OCI-LY7 (cell line): ENCODE data around the gene CRBN. TPM values are rescaled to one million over a fixed set of nuclear protein-coding genes. Genes with fewer than 3 reads are reported as not detected.

ENCODE experiments used
- BruUV-seq: library from RNA; stranded (reverse); fragments of 400-500 nt; replicated peaks from 2 replicates; lab custom pipeline; 2021; lab: Mats Ljungman, UMichigan
- CTCF ChIA-PET: fragments of 300-600 bp; sonication (Branson Sonifier 250); formaldehyde crosslinking; loops from one replicate; lab custom pipeline; 2022; ENCODE audit warnings: antibody characterized with exemption; ENCODE audit not compliant: unreplicated experiment; lab: Charles Lee
- POLR2A ChIA-PET: fragments of 300-600 bp; sonication (Branson Sonifier 250); formaldehyde crosslinking; loops from one replicate; lab custom pipeline; 2022; ENCODE audit warnings: antibody characterized with exemption; lab: Charles Lee
- DNase-seq: peaks from one replicate; pipeline ENCODE4 v3.0.0-alpha.2; 2015; ENCODE audit warnings: low spot score
- H2AFZ ChIP-seq: fragments of 200-600 bp; sonication (generic), shearing (Covaris generic); 2 replicates; pipeline ENCODE4 v1.6.1; 2014; ENCODE audit warnings: mild to moderate bottlenecking, antibody characterized with exemption, low read length, moderate library complexity
- H3K27ac ChIP-seq: fragments of 200-600 bp; sonication (generic); 2 replicates; pipeline ENCODE4 v1.5.1; 2014; ENCODE audit warnings: mixed run types, low read depth, mild to moderate bottlenecking, moderate library complexity, low read length, inconsistent platforms; ENCODE audit not compliant: poor library complexity, severe bottlenecking
- H3K36me3 ChIP-seq: fragments of 200-600 bp; sonication (generic); 2 replicates; pipeline ENCODE4 v1.6.1; 2014; ENCODE audit warnings: mild to moderate bottlenecking, antibody characterized with exemption, low read length, moderate library complexity, mixed read lengths; ENCODE audit not compliant: insufficient read depth
- H3K4me1 ChIP-seq: fragments of 200-600 bp; sonication (generic); 2 replicates; pipeline ENCODE4 v1.5.1; 2014; ENCODE audit warnings: mild to moderate bottlenecking, low read length; ENCODE audit not compliant: insufficient read depth, poor library complexity, severe bottlenecking
- H3K4me2 ChIP-seq: fragments of 200-600 bp; sonication (generic); 2 replicates; pipeline ENCODE4 v1.6.1; 2014; ENCODE audit warnings: mild to moderate bottlenecking, low read length
- H3K4me3 ChIP-seq: fragments of 200-600 bp; sonication (generic); 2 replicates; pipeline ENCODE4 v1.5.1; 2014; ENCODE audit warnings: mild to moderate bottlenecking, low read depth, low read length; ENCODE audit not compliant: poor library complexity, severe bottlenecking
- H3K79me2 ChIP-seq: fragments of 200-600 bp; sonication (generic); 2 replicates; pipeline ENCODE4 v1.6.1; 2016; ENCODE audit warnings: low read depth, mild to moderate bottlenecking, low read length, moderate library complexity, mixed read lengths; ENCODE audit not compliant: insufficient read depth
- H3K9me2 ChIP-seq: fragments of 200-600 bp; sonication (generic); 2 replicates; pipeline ENCODE4 v1.6.1; 2016; ENCODE audit warnings: mild to moderate bottlenecking, low read length, mixed read lengths; ENCODE audit not compliant: insufficient read depth
- H3K9me3 ChIP-seq: fragments of 200-600 bp; sonication (generic); 2 replicates; pipeline ENCODE4 v1.6.1; 2014; ENCODE audit warnings: mild to moderate bottlenecking, mixed run types, low read length, mixed read lengths
- H4K20me1 ChIP-seq: fragments of 200-600 bp; sonication (generic); 2 replicates; pipeline ENCODE4 v1.6.1; 2014; ENCODE audit warnings: mild to moderate bottlenecking, antibody characterized with exemption, low read length, moderate library complexity, mixed read lengths; ENCODE audit not compliant: insufficient read depth
- CTCF ChIP-seq: fragments of 200-600 bp; sonication (generic); conservative IDR thresholded peaks from 2 replicates; pipeline ENCODE4 v1.5.1; 2014; ENCODE audit warnings: mild to moderate bottlenecking, antibody characterized with exemption, low read length, moderate library complexity, mixed read lengths
- EZH2phosphoT487 ChIP-seq: fragments of 200-600 bp; sonication (generic); IDR thresholded peaks from 2 replicates; pipeline ENCODE4 v1.6.1; 2018; ENCODE audit warnings: low read depth, borderline replicate concordance, mild to moderate bottlenecking, mixed run types, antibody characterized with exemption, low read length, moderate library complexity, mixed read lengths
- intact Hi-C: fragments of 100-400 bp; cut with micrococcal nuclease; formaldehyde crosslinking; loops from one replicate; pipeline ENCODE4 v1.10.0; 2022; ENCODE audit not compliant: unreplicated experiment
- total RNA-seq, 2 experiments: library from RNA; depleted of rRNA in 1 of 2; stranded (reverse); fragments of >200 nt in 1 of 2; shearing (Covaris generic) in 1 of 2; gene quantifications; 2 replicates each; pipeline ENCODE4 v1.2.3, GENCODE V29; 2014 to 2022

The CRBN gene
- total RNA-seq, 2 experiments from 2014 or later = 23.5 to 32.5 TPM

GRCh38 chr3:3200632-3201212 is 21.2 kb upstream of the CRBN start:
- Histone ChIP-seq H3K4me1 (no peaks in the 10 kb centered on the region), H3K79me2 (no peaks in the 10 kb centered on the region), H3K4me3 (no peak overlapping the region), H3K36me3 (no peaks in the 10 kb centered on the region), H4K20me1 (no peaks in the 10 kb centered on the region), H3K9me3 (no peaks in the 10 kb centered on the region), H3K27ac (no peak overlapping the region), H3K4me2 (no peak overlapping the region), H2AFZ (no peak overlapping the region), H3K9me2 (no peaks in the 10 kb centered on the region)
- intact Hi-C loops = loop anchor here (1.0 to 2.0 kb wide), 2 partner anchors 798 to 1090 kb away; no protein-coding TSS in a partner anchor
- CTCF ChIA-PET = no interaction called here
- POLR2A ChIA-PET = interaction anchor here (1.1 kb wide), 1 partner anchor 9 kb away, joined by 3 read pairs; no protein-coding TSS in a partner anchor
- peak; percentile 63 for DNase-seq
- BruUV-seq = no TSS peak
- no peak for TF ChIP-seq EZH2phosphoT487
- peak; percentile 95 for TF ChIP-seq CTCF

- H2AFZ ChIP-seq = no peak overlapping the region
- H3K9me3 ChIP-seq = no peaks in the 10 kb centered on the region
- no peak overlapping the region for H3K27ac ChIP-seq
- H3K4me2 ChIP-seq = no peak overlapping the region
- ChIA-PET POLR2A (no interaction called here), CTCF (no interaction called here)
- no peaks in the 10 kb centered on the region for H3K9me2 ChIP-seq
- intact Hi-C loops = no loop called here
- H3K36me3 ChIP-seq = no peaks in the 10 kb centered on the region
- H3K4me1 ChIP-seq = no peaks in the 10 kb centered on the region
- no peak for DNase-seq
- no peaks in the 10 kb centered on the region for H3K79me2 ChIP-seq
- TF ChIP-seq EZH2phosphoT487 (no peak), CTCF (no peak)
- BruUV-seq = no TSS peak
- no peak overlapping the region for H3K4me3 ChIP-seq
- no peaks in the 10 kb centered on the region for H4K20me1 ChIP-seq
Observed at GRCh38 chr3:3199306-3199705, 19.8 kb upstream of the CRBN start.

- POLR2A ChIA-PET = no interaction called here
- H4K20me1 ChIP-seq = no peaks in the 10 kb centered on the region
- TF ChIP-seq EZH2phosphoT487 (no peak), CTCF (peak; percentile 77)
- H3K36me3 ChIP-seq = no peaks in the 10 kb centered on the region
- H3K4me2 ChIP-seq = no peak overlapping the region
- intact Hi-C loops = no loop called here
- DNase-seq = peak; percentile 3
- no peak overlapping the region for H3K27ac ChIP-seq
- H3K9me2 ChIP-seq = no peaks in the 10 kb centered on the region
- no TSS peak for BruUV-seq
- no peaks in the 10 kb centered on the region for H3K4me1 ChIP-seq
- H2AFZ ChIP-seq = no peak overlapping the region
- CTCF ChIA-PET = no interaction called here
- no peaks in the 10 kb centered on the region for H3K79me2 ChIP-seq
- no peak overlapping the region for H3K4me3 ChIP-seq
- no peaks in the 10 kb centered on the region for H3K9me3 ChIP-seq
Observed at GRCh38 chr3:3196148-3196861, 16.8 kb upstream of the CRBN start.
